CD4-positive, CD25-positive, alpha-beta regulatory T cell (primary cell): ENCODE results near the gene AMER3. TPM values are rescaled to one million over a fixed set of nuclear protein-coding genes. Genes with fewer than 3 reads are reported as not detected.

Source experiments
- ATAC-seq, 2 donors: fragments of 150-1000 bp; cut with Tn5 transposase; one replicate each; pipeline ENCODE4 v1.10.0; 2021; ENCODE audit warnings: low read depth in 2 of 2, moderate number of reproducible peaks in 2 of 2, moderate library complexity in 1 of 2
- DNase-seq, 3 donors: peaks; one replicate each; pipeline versions ENCODE4 v3.0.0 to v3.0.0-alpha.2; 2012 to 2022; ENCODE audit warnings: mixed read lengths in 1 of 3
- H3K27ac ChIP-seq: one replicate; pipeline ENCODE4 v1.7.0; 2013; ENCODE audit warnings: mild to moderate bottlenecking, low read length; ENCODE audit not compliant: insufficient read depth, poor library complexity, severe bottlenecking
- H3K27me3 ChIP-seq: one replicate; pipeline ENCODE4 v1.7.0; 2013; ENCODE audit warnings: low read length; ENCODE audit not compliant: control insufficient read depth, insufficient read depth
- H3K36me3 ChIP-seq: one replicate; pipeline ENCODE4 v1.7.0; 2013; ENCODE audit warnings: mild to moderate bottlenecking, low read length, moderate library complexity; ENCODE audit not compliant: control insufficient read depth, insufficient read depth
- H3K4me1 ChIP-seq: 2 replicates; pipeline ENCODE4 v1.7.0; 2013; ENCODE audit warnings: mild to moderate bottlenecking, low read length; ENCODE audit not compliant: insufficient read depth, control insufficient read depth, poor library complexity, severe bottlenecking
- H3K4me3 ChIP-seq: one replicate; pipeline ENCODE4 v1.7.0; 2013; ENCODE audit warnings: low read depth, mild to moderate bottlenecking, low read length, moderate library complexity
- H3K9me3 ChIP-seq, 2 experiments: 1 replicate in 1 of 2; 2 replicates in 1 of 2; pipeline ENCODE4 v1.7.0; 2013; ENCODE audit warnings: low read length in 2 of 2, mild to moderate bottlenecking in 1 of 2, moderate library complexity in 1 of 2; ENCODE audit not compliant: control insufficient read depth in 2 of 2
- H3K27ac Mint-ChIP-seq, 3 donors: one replicate each; pipeline ENCODE4 v1.8.0; 2020 to 2022; ENCODE audit warnings: mild to moderate bottlenecking in 3 of 3, mixed read lengths in 3 of 3, moderate library complexity in 2 of 3
- H3K27me3 Mint-ChIP-seq: one replicate; pipeline ENCODE4 v1.8.0; 2022; ENCODE audit warnings: mild to moderate bottlenecking, mixed read lengths
- H3K36me3 Mint-ChIP-seq: one replicate; pipeline ENCODE4 v1.8.0; 2020; ENCODE audit warnings: mixed read lengths
- H3K4me1 Mint-ChIP-seq, 4 donors: one replicate each; pipeline ENCODE4 v1.8.0; 2020 to 2022; ENCODE audit warnings: mixed read lengths in 4 of 4, mild to moderate bottlenecking in 1 of 4
- H3K4me3 Mint-ChIP-seq, 4 donors: one replicate each; pipeline ENCODE4 v1.8.0; 2020 to 2022; ENCODE audit warnings: mild to moderate bottlenecking in 4 of 4, mixed read lengths in 4 of 4, moderate library complexity in 3 of 4
- H3K9me3 Mint-ChIP-seq, 7 donors: one replicate each; pipeline ENCODE4 v1.8.0; 2020 to 2022; ENCODE audit warnings: mixed read lengths in 7 of 7, mild to moderate bottlenecking in 3 of 7, moderate library complexity in 2 of 7
- polyA plus RNA-seq, 4 donors: library from polyadenylated mRNA; unstranded; fragments of 300-500 nt; fragmentation: Illumina TruSeq; gene quantifications; one replicate each; pipeline ENCODE4 v1.2.3, GENCODE V29; 2021
- total RNA-seq: library from RNA; stranded (reverse); gene quantifications from one replicate; pipeline ENCODE4 v1.2.3, GENCODE V29; 2022

AMER3 gene
- total and polyA plus RNA-seq, 5 donors from 2014 or later: not detected

GRCh38 chr2:130737592-130737991 is 17.7 kb upstream of the AMER3 start:
- DNase-seq (no peak), ATAC-seq (no peak)
- Histone ChIP-seq H3K4me3 (no peak overlapping the region), H3K27me3 (no peaks in the 10 kb centered on the region), H3K36me3 (no peaks in the 10 kb centered on the region), H3K9me3 (no peaks in the 10 kb centered on the region), H3K27ac (no peak overlapping the region), H3K4me1 (no peaks in the 10 kb centered on the region)
- Mint-ChIP-seq H3K4me3 (no peak overlapping the region), H3K4me1 (no peaks in the 10 kb centered on the region), H3K27ac (no peak overlapping the region), H3K9me3 (peaks cover 0 to 13% (median 1%) of the 10 kb centered on the region in 7 donors), H3K36me3 (no peaks in the 10 kb centered on the region), H3K27me3 (no peaks in the 10 kb centered on the region)

- H3K27ac ChIP-seq: no peak overlapping the region
These were observed 14.7 kb upstream of the AMER3 start for GRCh38 chr2:130740671-130741070.

GRCh38 chr2:130743278-130743677 is 12.1 kb upstream of the AMER3 start:
- Mint-ChIP-seq H3K27ac (no peak overlapping the region), H3K4me1 (no peaks in the 10 kb centered on the region), H3K4me3 (no peak overlapping the region), H3K9me3 (no peaks in the 10 kb centered on the region), H3K36me3 (no peaks in the 10 kb centered on the region), H3K27me3 (peaks cover 4% of the 10 kb centered on the region)
- Histone ChIP-seq H3K27me3 (no peaks in the 10 kb centered on the region), H3K4me1 (no peaks in the 10 kb centered on the region), H3K36me3 (no peaks in the 10 kb centered on the region), H3K9me3 (no peaks in the 10 kb centered on the region), H3K27ac (no peak overlapping the region), H3K4me3 (no peak overlapping the region)
- DNase-seq (no peak), ATAC-seq (no peak)

More at GRCh38 chr2:130740671-130741070, 14.7 kb upstream of the AMER3 start:
- no peak for ATAC-seq
- Mint-ChIP-seq H3K4me1 (no peaks in the 10 kb centered on the region), H3K4me3 (no peak overlapping the region), H3K36me3 (no peaks in the 10 kb centered on the region), H3K27me3 (no peaks in the 10 kb centered on the region), H3K9me3 (no peaks in the 10 kb centered on the region), H3K27ac (no peak overlapping the region)
- DNase-seq: no peak
- H3K4me3 ChIP-seq: no peak overlapping the region
- H3K9me3 ChIP-seq: no peaks in the 10 kb centered on the region
- H3K4me1 ChIP-seq: no peaks in the 10 kb centered on the region
- H3K27me3 ChIP-seq: no peaks in the 10 kb centered on the region
- no peaks in the 10 kb centered on the region for H3K36me3 ChIP-seq

- peak overlapping the region in 1 of 3 donors; percentile 76 for H3K27ac Mint-ChIP-seq
- ATAC-seq: no peak
- no peak for DNase-seq
These were observed 10.8 kb upstream of the AMER3 start for GRCh38 chr2:130744287-130745117.

GRCh38 chr2:130749078-130749477 is 6.3 kb upstream of the AMER3 start:
- Histone ChIP-seq H3K27ac (no peak overlapping the region), H3K4me3 (no peak overlapping the region), H3K27me3 (no peaks in the 10 kb centered on the region), H3K4me1 (no peaks in the 10 kb centered on the region), H3K36me3 (no peaks in the 10 kb centered on the region), H3K9me3 (no peaks in the 10 kb centered on the region)
- no peaks in the 10 kb centered on the region for H3K9me3 Mint-ChIP-seq
- no peak overlapping the region for H3K27ac Mint-ChIP-seq
- no peak overlapping the region for H3K4me3 Mint-ChIP-seq
- no peaks in the 10 kb centered on the region for H3K36me3 Mint-ChIP-seq
- peaks cover 22% of the 10 kb centered on the region for H3K27me3 Mint-ChIP-seq
- ATAC-seq (no peak), DNase-seq (no peak)
- no peaks in the 10 kb centered on the region for H3K4me1 Mint-ChIP-seq

More at GRCh38 chr2:130744287-130745117, 10.8 kb upstream of the AMER3 start:
- Mint-ChIP-seq H3K4me3 (no peak overlapping the region), H3K9me3 (no peaks in the 10 kb centered on the region), H3K4me1 (no peaks in the 10 kb centered on the region), H3K36me3 (no peaks in the 10 kb centered on the region), H3K27me3 (peaks cover 4% of the 10 kb centered on the region)
- Histone ChIP-seq H3K27ac (no peak overlapping the region), H3K9me3 (no peaks in the 10 kb centered on the region), H3K4me1 (no peaks in the 10 kb centered on the region), H3K4me3 (no peak overlapping the region), H3K27me3 (no peaks in the 10 kb centered on the region), H3K36me3 (no peaks in the 10 kb centered on the region)

- Mint-ChIP-seq H3K27ac (no peak overlapping the region), H3K9me3 (no peaks in the 10 kb centered on the region)
- DNase-seq: no peak
These were observed 5.7 kb upstream of the AMER3 start for GRCh38 chr2:130749641-130750040.

GRCh38 chr2:130754811-130755210 is 529 bp upstream of the AMER3 start:
- Mint-ChIP-seq H3K9me3 (peaks cover 0 to 1% (median 0%) of the 10 kb centered on the region in 7 donors), H3K27ac (no peak overlapping the region), H3K4me3 (peak overlapping the region in 3 of 4 donors; percentile 21 to 74 (median 41)), H3K27me3 (peaks cover 63% of the 10 kb centered on the region), H3K36me3 (no peaks in the 10 kb centered on the region), H3K4me1 (peaks cover 0 to 10% (median 3%) of the 10 kb centered on the region in 4 donors)
- no peak for ATAC-seq
- Histone ChIP-seq H3K9me3 (no peaks in the 10 kb centered on the region), H3K27ac (no peak overlapping the region), H3K4me1 (no peaks in the 10 kb centered on the region), H3K4me3 (no peak overlapping the region), H3K36me3 (no peaks in the 10 kb centered on the region), H3K27me3 (peaks cover 2% of the 10 kb centered on the region)
- no peak for DNase-seq

More at GRCh38 chr2:130749641-130750040, 5.7 kb upstream of the AMER3 start:
- no peaks in the 10 kb centered on the region for H3K36me3 Mint-ChIP-seq
- H3K4me3 ChIP-seq: no peak overlapping the region
- H3K36me3 ChIP-seq: no peaks in the 10 kb centered on the region
- no peaks in the 10 kb centered on the region for H3K9me3 ChIP-seq
- no peaks in the 10 kb centered on the region for H3K4me1 ChIP-seq
- no peak overlapping the region for H3K4me3 Mint-ChIP-seq
- no peak for ATAC-seq
- peaks cover 27% of the 10 kb centered on the region for H3K27me3 Mint-ChIP-seq
- no peaks in the 10 kb centered on the region for H3K27me3 ChIP-seq
- H3K27ac ChIP-seq: no peak overlapping the region
- H3K4me1 Mint-ChIP-seq: no peaks in the 10 kb centered on the region
